HG02642 (cell line): ENCODE results near the gene ZNF595.
"Not testable (repeated sequence)": the region's sequence is repeated elsewhere in the genome, so short reads cannot be mapped to it uniquely, and the experiment has no call there.

Experiments used
- ATAC-seq: cut with Tn5 transposase; IDR thresholded peaks from one replicate; pipeline ENCODE4 v1.9.1; 2021; ENCODE audit warnings: mild to moderate bottlenecking; ENCODE audit not compliant: unreplicated experiment, poor library complexity

The ZNF595 gene

GRCh38 chr4:71830-72229, 18.7 kb downstream of the ZNF595 start:
- ATAC-seq = no peak

DNA sequence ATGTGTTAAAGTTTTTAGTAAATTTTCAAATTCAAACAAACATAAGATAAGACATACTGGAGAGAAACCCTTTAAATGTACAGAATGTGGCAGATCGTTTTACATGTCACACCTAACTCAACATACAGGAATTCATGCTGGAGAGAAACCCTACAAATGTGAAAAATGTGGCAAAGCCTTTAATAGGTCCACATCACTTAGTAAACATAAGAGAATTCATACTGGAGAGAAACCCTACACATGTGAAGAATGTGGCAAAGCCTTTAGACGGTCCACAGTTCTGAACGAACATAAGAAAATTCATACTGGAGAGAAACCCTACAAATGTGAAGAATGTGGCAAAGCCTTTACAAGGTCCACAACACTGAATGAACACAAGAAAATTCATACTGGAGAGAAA, 32.8 kb downstream of the ZNF595 start:
- no peak for ATAC-seq

DNA sequence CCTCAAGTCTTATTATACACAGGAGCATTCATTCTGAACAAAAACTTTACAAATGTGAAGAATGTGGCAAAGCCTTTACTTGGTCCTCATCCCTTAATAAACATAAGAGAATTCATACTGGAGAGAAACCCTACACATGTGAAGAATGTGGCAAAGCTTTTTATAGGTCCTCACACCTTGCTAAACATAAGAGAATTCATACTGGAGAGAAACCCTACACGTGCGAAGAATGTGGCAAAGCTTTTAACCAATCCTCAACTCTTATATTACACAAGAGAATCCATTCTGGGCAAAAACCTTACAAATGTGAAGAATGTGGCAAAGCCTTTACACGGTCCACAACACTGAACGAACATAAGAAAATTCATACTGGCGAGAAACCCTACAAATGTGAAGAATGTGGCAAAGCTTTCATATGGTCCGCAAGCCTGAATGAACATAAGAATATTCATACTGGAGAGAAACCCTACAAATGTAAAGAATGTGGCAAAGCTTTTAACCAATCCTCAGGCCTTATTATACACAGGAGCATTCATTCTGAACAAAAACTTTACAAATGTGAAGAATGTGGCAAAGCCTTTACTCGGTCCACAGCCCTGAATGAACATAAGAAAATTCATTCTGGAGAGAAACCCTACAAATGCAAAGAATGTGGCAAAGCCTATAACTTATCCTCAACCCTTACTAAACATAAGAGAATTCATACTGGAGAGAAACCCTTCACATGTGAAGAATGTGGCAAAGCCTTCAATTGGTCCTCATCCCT, 33.6 kb downstream of the ZNF595 start:
- not testable (repeated sequence) for ATAC-seq

DNA sequence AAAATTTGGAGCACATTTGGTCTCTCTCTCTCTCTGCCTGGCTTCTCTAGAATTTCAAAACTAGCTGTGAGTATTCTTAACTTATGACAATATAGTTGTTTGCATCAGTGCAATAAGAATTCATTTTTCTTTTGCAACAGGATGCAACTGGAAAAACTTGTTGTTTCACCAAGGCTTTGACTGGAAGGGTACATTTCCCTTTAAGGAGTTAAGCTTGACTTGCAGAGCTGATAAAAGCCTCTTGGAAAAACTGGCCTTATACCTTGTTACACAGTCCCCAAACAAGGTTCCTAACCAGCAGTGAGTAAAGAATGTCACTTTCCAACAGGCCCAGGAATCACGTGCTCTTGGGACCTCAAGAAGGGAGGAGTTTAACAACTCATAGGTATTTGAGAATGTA, 45.3 kb downstream of the ZNF595 start:
- ATAC-seq = no peak

DNA sequence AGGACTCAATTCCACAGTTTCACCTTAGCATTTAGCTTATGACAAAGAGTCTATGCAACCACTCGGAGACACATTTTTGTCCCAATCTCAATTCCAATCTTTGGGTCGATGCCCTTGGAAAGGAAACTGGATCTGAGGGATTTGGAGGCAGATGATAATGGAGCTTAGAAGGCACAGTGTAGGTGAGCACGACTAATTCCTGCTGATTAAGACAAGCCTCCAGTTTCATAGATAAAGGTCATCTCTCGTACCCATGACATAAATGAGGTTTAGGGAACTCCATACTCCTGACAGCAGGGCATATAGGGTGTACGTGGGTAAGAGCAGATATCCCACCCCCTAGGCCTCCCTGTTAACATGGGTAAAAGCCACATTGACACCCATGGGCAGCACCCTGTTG, 46.7 kb downstream of the ZNF595 start:
- no peak for ATAC-seq

- ATAC-seq = no peak
Measured at GRCh38 chr4:107083-107443, 53.9 kb downstream of the ZNF595 start.

- no peak for ATAC-seq
Measured at GRCh38 chr4:107444-108429, 54.6 kb downstream of the ZNF595 start.

- no peak for ATAC-seq
Measured at GRCh38 chr4:112771-113170, 59.6 kb downstream of the ZNF595 start.

DNA sequence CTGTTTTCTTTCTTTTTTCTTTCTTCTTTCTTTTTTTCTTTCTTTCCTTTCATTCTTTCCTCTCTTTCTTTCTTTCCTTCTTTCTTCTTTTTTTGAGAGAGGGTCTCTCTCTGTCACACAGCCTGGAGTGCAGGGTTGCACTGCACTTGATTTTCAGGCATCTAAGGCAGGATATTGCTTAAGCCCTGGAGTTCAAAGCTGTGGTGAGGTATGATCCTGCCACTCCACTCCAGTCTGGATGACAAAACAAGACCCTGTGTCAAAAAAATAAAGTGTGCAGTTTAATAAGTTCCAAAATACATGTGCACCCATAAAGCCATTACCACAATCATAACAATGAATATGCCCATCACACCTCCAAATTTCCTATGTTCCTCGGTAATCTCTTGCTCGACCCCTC, 60.6 kb downstream of the ZNF595 start:
- ATAC-seq = no peak

DNA sequence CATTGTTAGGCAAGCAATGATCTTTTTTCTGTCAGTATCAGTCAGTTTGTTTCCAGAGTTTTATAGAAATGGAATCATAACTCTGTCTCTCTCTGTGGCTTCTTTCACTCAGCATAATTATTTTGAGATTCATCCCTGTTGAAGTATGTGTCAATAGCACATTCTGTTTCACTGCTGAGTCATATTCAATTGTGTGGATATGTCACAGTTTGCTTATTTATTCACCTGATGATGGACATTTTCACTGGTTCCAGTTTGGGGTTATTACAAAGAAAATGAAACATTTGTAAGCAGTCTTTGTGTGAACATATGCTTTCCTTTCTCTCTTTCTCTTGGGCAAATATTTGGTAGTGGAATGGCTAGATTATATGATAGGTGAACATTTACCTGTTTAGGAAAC, 61.0 kb downstream of the ZNF595 start:
- no peak for ATAC-seq

- no peak for ATAC-seq
Measured at GRCh38 chr4:116499-116898, 63.4 kb downstream of the ZNF595 start.

- ATAC-seq = no peak
Measured at GRCh38 chr4:120616-121015, 67.5 kb downstream of the ZNF595 start.

GRCh38 chr4:121408-122084, 68.4 kb downstream of the ZNF595 start:
- no peak for ATAC-seq

- ATAC-seq = not testable (repeated sequence)
Measured at GRCh38 chr4:123922-124274, 70.8 kb downstream of the ZNF595 start.

- peak; percentile 99 for ATAC-seq
Measured at GRCh38 chr4:124275-125081, 71.4 kb downstream of the ZNF595 start, which contains the start of gene ZNF718. Gene ZNF718 (plus strand): TSS chr4:124501. CDS start chr4:124671, 170 bp downstream.

GRCh38 chr4:125091-125771, 72.1 kb downstream of the ZNF595 start:
- peak; percentile 0 for ATAC-seq

DNA sequence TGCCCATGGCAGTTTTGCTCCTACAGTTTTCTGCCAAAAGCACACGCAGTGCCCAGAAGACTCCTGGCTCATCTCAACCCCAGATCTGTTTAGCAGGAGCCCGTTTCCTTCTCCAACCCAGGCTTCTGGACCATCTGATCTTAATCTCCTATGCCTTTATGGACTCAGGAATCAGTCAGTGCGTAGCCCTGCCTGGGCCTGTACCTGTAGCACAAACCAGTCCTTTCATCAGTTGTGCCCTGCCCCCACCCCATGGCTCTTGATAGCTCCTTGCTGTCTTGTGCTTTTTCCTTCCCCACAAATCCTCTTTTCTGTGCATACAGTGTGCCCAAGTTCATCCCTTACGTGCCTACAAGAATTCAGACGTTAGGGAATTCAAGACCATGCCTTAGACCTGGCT, 72.7 kb downstream of the ZNF595 start:
- no peak for ATAC-seq

DNA sequence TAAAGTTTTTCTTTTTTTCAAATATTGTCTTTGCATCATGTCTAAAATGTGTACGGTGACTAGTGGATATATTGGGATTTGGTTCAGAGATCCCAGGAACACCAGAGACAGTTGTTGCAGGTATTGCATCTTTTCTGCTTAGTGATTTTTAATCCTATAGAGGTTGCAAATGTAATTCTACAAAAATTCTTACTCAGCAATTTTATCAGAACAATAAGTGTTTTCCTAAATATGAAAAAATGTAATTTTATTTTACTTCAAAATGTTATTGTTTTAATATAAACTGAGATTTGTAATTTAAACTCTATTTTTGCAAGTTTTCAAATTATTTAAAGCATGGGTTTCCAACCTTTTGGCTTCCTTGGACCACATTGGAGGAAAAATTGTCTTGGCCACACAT, 79.4 kb downstream of the ZNF595 start:
- no peak for ATAC-seq
